ENCODE measurements around the gene ALX4. TPM values are rescaled to one million over a fixed set of nuclear protein-coding genes. Genes with fewer than 3 reads are reported as not detected.

The ALX4 gene
- total and polyA plus RNA-seq, 9 of the 15 experiments (the other 6 are each of a cell fraction or from before 2014, with no cell fraction given), result 0.07 to 1.2 (median 0.33) TPM

DNA sequence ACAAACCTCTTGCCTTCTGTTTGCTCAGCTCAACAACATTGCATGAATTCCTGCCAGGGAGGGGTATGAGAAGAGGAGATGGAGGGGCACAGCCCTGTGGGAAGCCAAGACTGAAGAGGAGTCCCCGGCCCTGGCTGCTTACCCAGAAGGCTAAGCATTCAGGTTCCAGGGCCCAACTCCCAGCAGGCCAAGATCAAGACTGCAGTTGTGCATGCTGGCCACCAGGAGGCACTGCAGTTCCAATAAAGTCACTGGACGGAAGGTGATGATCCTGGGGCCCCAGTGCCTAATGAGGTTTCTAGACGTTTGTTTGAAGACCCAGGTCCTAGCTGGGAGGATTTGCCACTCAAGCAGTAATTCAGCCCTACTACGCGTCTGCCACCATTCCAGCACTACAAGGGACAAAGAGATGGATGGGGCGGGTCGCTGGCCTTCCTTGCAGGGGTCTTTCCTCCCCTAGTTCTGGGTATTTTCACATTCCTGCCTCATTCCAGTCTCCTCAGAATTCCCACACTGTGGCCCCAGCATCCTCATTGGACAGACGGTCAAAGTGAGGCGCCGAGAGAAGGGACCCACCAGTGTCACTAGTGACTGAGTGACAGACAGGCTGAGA is 23.6 kb downstream of the ALX4 start (continued):
- TF ChIP-seq SAFB2 (IDR thresholded peaks at IDR 0.05; ENCODE audit: borderline replicate concordance, low read depth, low read length, severe bottlenecking), result no peak
- no peak for TF ChIP-seq ESRRB (CRISPR knock-in tag; IDR thresholded peaks at IDR 0.05; ENCODE audit: borderline replicate concordance)
- TF ChIP-seq POLR2AphosphoS2 (IDR thresholded peaks at IDR 0.05; ENCODE audit: low read length), result no peak
- TF ChIP-seq HDGF (IDR thresholded peaks at IDR 0.05), result no peak
- no peak for TF ChIP-seq KDM5B (IDR thresholded peaks at IDR 0.05; ENCODE audit: insufficient replicate concordance, low read depth, low read length)
- TF ChIP-seq ZNF347 (CRISPR knock-in tag; IDR thresholded peaks at IDR 0.05; ENCODE audit: low read depth), result no peak
- peak; percentile 93 to 97 (median 95) for TF ChIP-seq CTCF (IDR thresholded peaks at IDR 0.05 in 2 of 3, conservative IDR thresholded peaks at IDR 0.05 in 1 of 3; ENCODE audit: insufficient read depth in 2 of 3, low read depth in 1 of 3, low read length in 3 of 3)
- TF ChIP-seq NFIX (CRISPR knock-in tag; IDR thresholded peaks at IDR 0.05; ENCODE audit: low read depth), result no peak
- no peak for TF ChIP-seq SMAD2 (IDR thresholded peaks at IDR 0.05; ENCODE audit: low read depth, low read length)
- TF ChIP-seq, protein P1, sequence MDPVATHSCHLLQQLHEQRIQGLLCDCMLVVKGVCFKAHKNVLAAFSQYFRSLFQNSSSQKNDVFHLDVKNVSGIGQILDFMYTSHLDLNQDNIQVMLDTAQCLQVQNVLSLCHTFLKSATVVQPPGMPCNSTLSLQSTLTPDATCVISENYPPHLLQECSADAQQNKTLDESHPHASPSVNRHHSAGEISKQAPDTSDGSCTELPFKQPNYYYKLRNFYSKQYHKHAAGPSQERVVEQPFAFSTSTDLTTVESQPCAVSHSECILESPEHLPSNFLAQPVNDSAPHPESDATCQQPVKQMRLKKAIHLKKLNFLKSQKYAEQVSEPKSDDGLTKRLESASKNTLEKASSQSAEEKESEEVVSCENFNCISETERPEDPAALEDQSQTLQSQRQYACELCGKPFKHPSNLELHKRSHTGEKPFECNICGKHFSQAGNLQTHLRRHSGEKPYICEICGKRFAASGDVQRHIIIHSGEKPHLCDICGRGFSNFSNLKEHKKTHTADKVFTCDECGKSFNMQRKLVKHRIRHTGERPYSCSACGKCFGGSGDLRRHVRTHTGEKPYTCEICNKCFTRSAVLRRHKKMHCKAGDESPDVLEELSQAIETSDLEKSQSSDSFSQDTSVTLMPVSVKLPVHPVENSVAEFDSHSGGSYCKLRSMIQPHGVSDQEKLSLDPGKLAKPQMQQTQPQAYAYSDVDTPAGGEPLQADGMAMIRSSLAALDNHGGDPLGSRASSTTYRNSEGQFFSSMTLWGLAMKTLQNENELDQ (CRISPR knock-in tag; IDR thresholded peaks at IDR 0.05; ENCODE audit: borderline replicate concordance), result no peak
- TF ChIP-seq ARID2 (IDR thresholded peaks at IDR 0.05), result peak; percentile 60; the same call in 1 of the 2 replicates
- no peak for TF ChIP-seq PURB (CRISPR knock-in tag; IDR thresholded peaks at IDR 0.05; ENCODE audit: low read depth)
- no peak for TF ChIP-seq TAF9B (IDR thresholded peaks at IDR 0.05; ENCODE audit: partially characterized antibody)
- no peak for TF ChIP-seq ARID4B (CRISPR knock-in tag; IDR thresholded peaks at IDR 0.05)
- no peak for TF ChIP-seq PRPF4 (IDR thresholded peaks at IDR 0.05; ENCODE audit: insufficient read depth, low read depth, low read length, poor library complexity, severe bottlenecking)
- no peak for TF ChIP-seq CHCHD3 (CRISPR knock-in tag; IDR thresholded peaks at IDR 0.05)
- no peak for TF ChIP-seq HBP1 (CRISPR knock-in tag; IDR thresholded peaks at IDR 0.05)
- TF ChIP-seq CTBP1 (IDR thresholded peaks at IDR 0.05; ENCODE audit: borderline replicate concordance), result no peak; the same call in 1 of the 2 replicates
